B cell (primary cell): Measurements from ENCODE around the gene NPM3. TPM values are rescaled to one million over a fixed set of nuclear protein-coding genes. Genes with fewer than 3 reads are reported as not detected.

ENCODE experiments used
- ATAC-seq: fragments of 200-7000 bp; cut with Tn5 transposase; one replicate; pipeline ENCODE4 v1.10.0; 2021; ENCODE audit warnings: low read depth, mild to moderate bottlenecking, moderate number of reproducible peaks, moderate library complexity
- CTCF ChIA-PET: fragments of 350-600 bp; sonication (Branson Sonifier 250); formaldehyde crosslinking; loops from one replicate; lab custom pipeline; 2021; ENCODE audit warnings: antibody characterized with exemption, inconsistent platforms; lab: Charles Lee
- POLR2A ChIA-PET: fragments of 350-600 bp; sonication (Branson Sonifier 250); formaldehyde crosslinking; loops from one replicate; lab custom pipeline; 2021; ENCODE audit warnings: antibody characterized with exemption; lab: Charles Lee
- DNase-seq: peaks from one replicate; pipeline ENCODE4 v3.0.0; 2013
- H2AFZ ChIP-seq: 2 replicates; pipeline ENCODE4 v1.6.1; 2012; ENCODE audit warnings: mild to moderate bottlenecking, low read depth, low read length; ENCODE audit not compliant: insufficient read depth, poor library complexity, severe bottlenecking
- H3K27ac ChIP-seq, 2 donors: 1 replicate in 1 of 2; 2 replicates in 1 of 2; pipeline ENCODE4 v1.5.1; 2012 to 2013; ENCODE audit warnings: low read length in 2 of 2, mild to moderate bottlenecking in 2 of 2, moderate library complexity in 1 of 2
- H3K27me3 ChIP-seq, 4 experiments: fragments of 200-600 bp in 1 of 4; sonication (generic) in 1 of 4; replicated peaks in 1 of 4; 1 replicate in 2 of 4; 2 replicates in 2 of 4; pipeline versions ENCODE4 v1.6.1 to v1.7.0; 2013 to 2016; ENCODE audit warnings: low read length in 3 of 4, mild to moderate bottlenecking in 2 of 4, mixed read lengths in 1 of 4, moderate library complexity in 1 of 4; ENCODE audit not compliant: insufficient read depth in 4 of 4, control insufficient read depth in 3 of 4; ENCODE audit errors: control extremely low read depth in 1 of 4
- H3K36me3 ChIP-seq, 2 experiments: replicated peaks in 1 of 2; 1 replicate in 1 of 2; 2 replicates in 1 of 2; pipeline versions ENCODE4 v1.6.1 to v1.7.1; 2013; ENCODE audit warnings: low read length in 1 of 2; ENCODE audit not compliant: insufficient read depth in 2 of 2, control insufficient read depth in 1 of 2; ENCODE audit errors: control extremely low read depth in 1 of 2, extremely low read depth in 1 of 2
- H3K4me1 ChIP-seq, 2 donors: fragments of 200-600 bp in 1 of 2; sonication (generic) in 1 of 2; 1 replicate in 1 of 2; 2 replicates in 1 of 2; pipeline versions ENCODE4 v1.5.1 to v1.6.1; 2013 to 2017; ENCODE audit warnings: low read length in 2 of 2; ENCODE audit not compliant: control insufficient read depth in 2 of 2, insufficient read depth in 2 of 2
- H3K4me2 ChIP-seq: replicated peaks from 2 replicates; pipeline ENCODE3; 2012; ENCODE audit warnings: mild to moderate bottlenecking, low read depth, low read length; ENCODE audit not compliant: poor library complexity, severe bottlenecking
- H3K4me3 ChIP-seq, 5 experiments: fragments of 200-600 bp in 1 of 5; sonication (generic) in 1 of 5; 1 replicate in 3 of 5; 2 replicates in 2 of 5; pipeline versions ENCODE4 v1.5.1 to v1.7.0; 2011 to 2016; ENCODE audit warnings: low read length in 4 of 5, mild to moderate bottlenecking in 4 of 5, low read depth in 2 of 5, control low read depth in 1 of 5, moderate library complexity in 1 of 5; ENCODE audit not compliant: insufficient read depth in 1 of 5; ENCODE audit errors: control extremely low read depth in 1 of 5, extremely low read depth in 1 of 5
- H3K79me2 ChIP-seq: fragments of 200-600 bp; sonication (generic); one replicate; pipeline ENCODE4 v1.6.0; 2016; ENCODE audit warnings: low read length; ENCODE audit not compliant: control insufficient read depth, insufficient read depth
- H3K9ac ChIP-seq: fragments of 200-600 bp; sonication (generic); 2 replicates; pipeline ENCODE4 v1.6.1; 2017; ENCODE audit warnings: mild to moderate bottlenecking, low read length, moderate library complexity
- H3K9me3 ChIP-seq, 3 donors: one replicate each; pipeline versions ENCODE4 v1.6.1 to v1.7.1; 2013; ENCODE audit warnings: low read length in 2 of 3; ENCODE audit not compliant: control insufficient read depth in 2 of 3, insufficient read depth in 1 of 3; ENCODE audit errors: control extremely low read depth in 1 of 3
- H4K20me1 ChIP-seq: 2 replicates; pipeline ENCODE4 v1.6.0; 2012; ENCODE audit warnings: mild to moderate bottlenecking, low read length; ENCODE audit not compliant: insufficient read depth, control insufficient read depth, poor library complexity, severe bottlenecking
- H3K27ac Mint-ChIP-seq: one replicate; pipeline ENCODE4 v1.8.0; 2021; ENCODE audit warnings: mixed read lengths
- H3K27me3 Mint-ChIP-seq: one replicate; pipeline ENCODE4 v1.8.0; 2021; ENCODE audit warnings: mixed read lengths
- H3K4me1 Mint-ChIP-seq: one replicate; pipeline ENCODE4 v1.8.0; 2021; ENCODE audit warnings: mixed read lengths
- H3K4me3 Mint-ChIP-seq: one replicate; pipeline ENCODE4 v1.8.0; 2021; ENCODE audit warnings: mixed read lengths
- H3K9me3 Mint-ChIP-seq: one replicate; pipeline ENCODE4 v1.8.0; 2022; ENCODE audit warnings: mixed read lengths; ENCODE audit not compliant: insufficient read depth
- CTCF ChIP-seq: fragments of 200-600 bp; IDR thresholded peaks from one replicate; pipeline ENCODE4 v1.8.0; 2022; ENCODE audit warnings: antibody characterized with exemption, mild to moderate bottlenecking
- EZH2 ChIP-seq: IDR thresholded peaks from 2 replicates; pipeline ENCODE4 v1.6.1; 2012; ENCODE audit warnings: borderline replicate concordance, low read depth, mild to moderate bottlenecking, moderate library complexity, low read length; ENCODE audit not compliant: insufficient read depth, poor library complexity, severe bottlenecking
- WGBS: methylation state at CpG from one replicate; pipeline ENCODE4 v1.1.5; 2013; ENCODE audit warnings: missing lambda C conversion rate; ENCODE audit not compliant: insufficient coverage; 5-methylcytosine and 5-hydroxymethylcytosine counted together
- intact Hi-C: fragments of 100-400 bp; cut with micrococcal nuclease; formaldehyde crosslinking; loops from one replicate; pipeline ENCODE4 v1.10.0; 2022
- polyA plus RNA-seq: library from polyadenylated mRNA; depleted of rRNA; stranded (reverse); fragments of >200 nt; gene quantifications from 2 replicates; pipeline ENCODE4 v1.2.3, GENCODE V29; 2012
- total RNA-seq, 2 donors: library from RNA; stranded (reverse); fragments of 120-200 nt in 1 of 2; gene quantifications; 1 replicate in 1 of 2; 2 replicates in 1 of 2; pipeline versions ENCODE4 v1.2.3 to v1.2.4, GENCODE V29; 2013 to 2022

Gene NPM3
- total and polyA plus RNA-seq, 2 donors (not counting 1 experiment from before 2014, with no cell fraction given) = 7.7 to 13.5 TPM

GRCh38 chr10:101816913-101817336, 33.7 kb upstream of the NPM3 start:
- POLR2A ChIA-PET = interaction anchor here (0.6 to 6.3 kb wide), 3 partner anchors 14 to 140 kb away, joined by 5 to 102 read pairs (median 17); no protein-coding TSS in a partner anchor
- peaks cover 33 to 34% of the 10 kb centered on the region in 2 donors for H3K4me1 ChIP-seq
- no peak for ATAC-seq

More at GRCh38 chr10:101816913-101817336, 33.7 kb upstream of the NPM3 start:
- Histone ChIP-seq H3K79me2 (peaks cover 82% of the 10 kb centered on the region), H3K9ac (peak overlapping the region; percentile 96), H3K27ac (peak overlapping the region; percentile 81 to 85), H3K27me3 (no peaks in the 10 kb centered on the region), H3K4me2 (peak overlapping the region; percentile 79), H4K20me1 (peaks cover 62% of the 10 kb centered on the region), H3K9me3 (no peaks in the 10 kb centered on the region), H3K4me3 (peak overlapping the region; percentile 55 to 97 (median 92)), H3K36me3 (peaks cover 0 to 19% of the 10 kb centered on the region in 2 experiments), H2AFZ (no peak overlapping the region)
- TF ChIP-seq EZH2 (no peak), CTCF (no peak)
- CTCF ChIA-PET = interaction anchor here (1.1 to 5.6 kb wide), 3 partner anchors 24 to 256 kb away, joined by 3 to 48 read pairs (median 38); partner anchors contain the start of gene NPM3
- no peaks in the 10 kb centered on the region for H3K27me3 Mint-ChIP-seq
- H3K4me1 Mint-ChIP-seq = peaks cover 42% of the 10 kb centered on the region
- intact Hi-C loops = loop anchor here (5.0 kb wide), 4 partner anchors 315 to 895 kb away; partner anchors contain the start of genes ARL3, GBF1, PPRC1 and SFXN2
- peak overlapping the region; percentile 94 for H3K4me3 Mint-ChIP-seq
- H3K27ac Mint-ChIP-seq = peak overlapping the region; percentile 99
- no peaks in the 10 kb centered on the region for H3K9me3 Mint-ChIP-seq
- no peak for DNase-seq
- 4% methylated on average over 5 of the region's 14 CpGs for WGBS
